OCI-LY1 (cell line): ENCODE measurements around the gene SH3PXD2A.

ENCODE experiments used
- H2AFZ ChIP-seq: fragments of 200-600 bp; sonication (generic), shearing (Covaris generic); 2 replicates; pipeline ENCODE4 v1.6.0; 2014; ENCODE audit warnings: antibody characterized with exemption, mild to moderate bottlenecking, low read length
- H3F3A ChIP-seq: fragments of 200-600 bp; sonication (generic), shearing (Covaris generic); 2 replicates; pipeline ENCODE4 v1.6.0; 2014; ENCODE audit warnings: mild to moderate bottlenecking, antibody characterized with exemption, low read length, moderate library complexity; ENCODE audit not compliant: insufficient read depth
- H3K27ac ChIP-seq: fragments of 200-600 bp; sonication (generic); 2 replicates; pipeline ENCODE4 v1.5.1; 2014; ENCODE audit warnings: low read length, mixed run types, mild to moderate bottlenecking, low read depth; ENCODE audit not compliant: poor library complexity, severe bottlenecking
- H3K27me3 ChIP-seq: fragments of 200-600 bp; sonication (generic); 2 replicates; pipeline ENCODE4 v1.6.0; 2014; ENCODE audit warnings: antibody characterized with exemption, mild to moderate bottlenecking, low read length, moderate library complexity; ENCODE audit not compliant: insufficient read depth
- H3K36me3 ChIP-seq: fragments of 200-600 bp; sonication (generic); 2 replicates; pipeline ENCODE4 v1.6.1; 2014; ENCODE audit warnings: mild to moderate bottlenecking, antibody characterized with exemption, low read length, moderate library complexity, mixed read lengths; ENCODE audit not compliant: insufficient read depth
- H3K4me1 ChIP-seq: fragments of 200-600 bp; sonication (generic); 2 replicates; pipeline ENCODE4 v1.5.1; 2014; ENCODE audit warnings: mild to moderate bottlenecking, low read length, moderate library complexity; ENCODE audit not compliant: insufficient read depth, severe bottlenecking
- H3K4me2 ChIP-seq: fragments of 200-600 bp; sonication (generic), shearing (Covaris generic); 2 replicates; pipeline ENCODE4 v1.6.1; 2014; ENCODE audit warnings: low read length
- H3K4me3 ChIP-seq: fragments of 200-600 bp; sonication (generic); 2 replicates; pipeline ENCODE4 v1.5.1; 2014; ENCODE audit warnings: low read length, low read depth, mild to moderate bottlenecking, mixed read lengths; ENCODE audit not compliant: poor library complexity, severe bottlenecking
- H3K79me2 ChIP-seq: fragments of 200-600 bp; shearing (Covaris generic); 2 replicates; pipeline ENCODE4 v1.6.1; 2016; ENCODE audit warnings: mixed run types, low read length, mixed read lengths; ENCODE audit not compliant: insufficient read depth
- H3K9ac ChIP-seq: fragments of 200-600 bp; sonication (generic), shearing (Covaris generic); 2 replicates; pipeline ENCODE4 v1.6.1; 2014; ENCODE audit warnings: mild to moderate bottlenecking, low read length, mixed read lengths
- H3K9me2 ChIP-seq: fragments of 200-600 bp; sonication (generic), shearing (Covaris generic); 2 replicates; pipeline ENCODE4 v1.6.1; 2014; ENCODE audit warnings: low read depth, mild to moderate bottlenecking, low read length, mixed read lengths
- H3K9me3 ChIP-seq: fragments of 200-600 bp; shearing (Covaris generic); 2 replicates; pipeline ENCODE4 v1.6.1; 2014; ENCODE audit warnings: low read length, mixed read lengths
- H4K20me1 ChIP-seq: fragments of 200-600 bp; sonication (generic), shearing (Covaris generic); 2 replicates; pipeline ENCODE4 v1.6.0; 2016; ENCODE audit warnings: mild to moderate bottlenecking, low read length; ENCODE audit not compliant: insufficient read depth
- CTCF ChIP-seq: fragments of 200-600 bp; sonication (generic), shearing (Covaris generic); IDR thresholded peaks from 2 replicates; pipeline ENCODE4 v1.5.1; 2017; ENCODE audit warnings: mild to moderate bottlenecking, antibody characterized with exemption, low read length, moderate library complexity, mixed read lengths
- EZH2 ChIP-seq: fragments of 200-600 bp; sonication (generic), shearing (Covaris generic); IDR thresholded peaks from 2 replicates; pipeline ENCODE4 v1.8.0; 2017; ENCODE audit warnings: borderline replicate concordance, mixed run types, mild to moderate bottlenecking, antibody characterized with exemption, low read length, moderate library complexity, mixed read lengths

SH3PXD2A gene

GRCh38 chr10:103653581-103654037 lies 201.8 kb downstream of the SH3PXD2A start:
- no peaks in the 10 kb centered on the region for H3K4me1 ChIP-seq
- H3K4me3 ChIP-seq, result no peak overlapping the region
- no peaks in the 10 kb centered on the region for H3K9me2 ChIP-seq
- no peaks in the 10 kb centered on the region for H4K20me1 ChIP-seq
- H3K36me3 ChIP-seq, result no peaks in the 10 kb centered on the region; the same call in 1 of the 2 replicates
- peaks cover 16% of the 10 kb centered on the region; the same call in 1 of the 2 replicates for H3K27me3 ChIP-seq
- H3K4me2 ChIP-seq, result no peak overlapping the region
- H3K27ac ChIP-seq, result no peak overlapping the region
- no peaks in the 10 kb centered on the region for H3F3A ChIP-seq
- no peak overlapping the region for H2AFZ ChIP-seq
- no peaks in the 10 kb centered on the region for H3K9me3 ChIP-seq
- H3K79me2 ChIP-seq, result no peaks in the 10 kb centered on the region
- TF ChIP-seq CTCF, result no peak
- TF ChIP-seq EZH2, result no peak
- H3K9ac ChIP-seq, result no peak overlapping the region

GRCh38 chr10:103652599-103653281 lies 202.6 kb downstream of the SH3PXD2A start:
- TF ChIP-seq CTCF (no peak), EZH2 (no peak)
- Histone ChIP-seq H3K9me3 (no peaks in the 10 kb centered on the region), H4K20me1 (no peaks in the 10 kb centered on the region), H3K36me3 (no peaks in the 10 kb centered on the region; the same call in 1 of the 2 replicates), H3K27ac (no peak overlapping the region), H3K9ac (no peak overlapping the region), H2AFZ (no peak overlapping the region), H3K4me2 (no peak overlapping the region), H3K4me1 (no peaks in the 10 kb centered on the region), H3F3A (no peaks in the 10 kb centered on the region), H3K27me3 (peaks cover 12% of the 10 kb centered on the region; the same call in 1 of the 2 replicates), H3K4me3 (no peak overlapping the region), H3K79me2 (no peaks in the 10 kb centered on the region), H3K9me2 (no peaks in the 10 kb centered on the region)

- TF ChIP-seq CTCF (no peak), EZH2 (no peak)
- Histone ChIP-seq H3K79me2 (no peaks in the 10 kb centered on the region), H3F3A (no peaks in the 10 kb centered on the region), H3K4me1 (no peaks in the 10 kb centered on the region), H4K20me1 (no peaks in the 10 kb centered on the region), H3K4me3 (no peak overlapping the region), H3K9me3 (no peaks in the 10 kb centered on the region), H3K27ac (no peak overlapping the region), H2AFZ (no peak overlapping the region), H3K4me2 (no peak overlapping the region), H3K36me3 (no peaks in the 10 kb centered on the region), H3K27me3 (0 out of 2 replicates have a peak, but pooled peaks cover 5% of the 10 kb centered on the region), H3K9ac (no peak overlapping the region), H3K9me2 (no peaks in the 10 kb centered on the region)
These were observed 203.4 kb downstream of the SH3PXD2A start for GRCh38 chr10:103651783-103652476.
